ENCODE results near the gene CACNG5.
"Not testable (repeated sequence)": the region's sequence is repeated elsewhere in the genome, so short reads cannot be mapped to it uniquely, and the experiment has no call there.

Gene CACNG5

GRCh38 chr17:66849032-66849655 lies 14.2 kb downstream of the CACNG5 start:
- DNase-seq (ENCODE audit: low read depth in 4 of 4, low spot score in 1 of 4): no peak

- DNase-seq (ENCODE audit: low read depth in 4 of 4, low spot score in 1 of 4): no peak
These were observed 15.1 kb downstream of the CACNG5 start for GRCh38 chr17:66849851-66850580.

- no peak for DNase-seq (ENCODE audit: low read depth in 4 of 4, low spot score in 1 of 4)
These were observed 15.8 kb downstream of the CACNG5 start for GRCh38 chr17:66850692-66851091.

- peak in 2 of 4 experiments; percentile 4 to 14 for DNase-seq (ENCODE audit: low read depth in 4 of 4, low spot score in 1 of 4)
These were observed 20.3 kb downstream of the CACNG5 start for GRCh38 chr17:66855204-66855603.

- DNase-seq (ENCODE audit: low read depth in 4 of 4, low spot score in 1 of 4): no peak
These were observed 23.5 kb downstream of the CACNG5 start for GRCh38 chr17:66858226-66859083.

GRCh38 chr17:66859353-66859752 lies 24.4 kb downstream of the CACNG5 start:
- DNase-seq (ENCODE audit: low read depth in 4 of 4, low spot score in 1 of 4): no peak

GRCh38 chr17:66860204-66860603 lies 25.3 kb downstream of the CACNG5 start:
- DNase-seq (ENCODE audit: low read depth in 4 of 4, low spot score in 1 of 4): no peak

- DNase-seq (ENCODE audit: low read depth in 4 of 4, low spot score in 1 of 4): no peak
These were observed 28.9 kb downstream of the CACNG5 start for GRCh38 chr17:66863820-66864219.

- no peak for DNase-seq (ENCODE audit: low read depth in 4 of 4, low spot score in 1 of 4)
These were observed 30.2 kb downstream of the CACNG5 start for GRCh38 chr17:66865151-66865550.

GRCh38 chr17:66873962-66874361 lies 39.0 kb downstream of the CACNG5 start:
- DNase-seq (ENCODE audit: low read depth in 4 of 4, low spot score in 1 of 4): no peak

- no peak for DNase-seq (ENCODE audit: low read depth in 4 of 4, low spot score in 1 of 4)
These were observed 50.0 kb downstream of the CACNG5 start for GRCh38 chr17:66884931-66885330.

- DNase-seq (ENCODE audit: low read depth in 4 of 4, low spot score in 1 of 4): no peak
These were observed 50.5 kb downstream of the CACNG5 start for GRCh38 chr17:66885417-66885816.

GRCh38 chr17:66889480-66890230 lies 54.7 kb downstream of the CACNG5 start:
- DNase-seq (ENCODE audit: low read depth in 4 of 4, low spot score in 1 of 4): no peak

- no peak for DNase-seq (ENCODE audit: low read depth in 4 of 4, low spot score in 1 of 4)
These were observed 57.3 kb downstream of the CACNG5 start for GRCh38 chr17:66892246-66892645.

GRCh38 chr17:66893382-66893781 lies 58.5 kb downstream of the CACNG5 start:
- DNase-seq (ENCODE audit: low read depth in 4 of 4, low spot score in 1 of 4): no peak

GRCh38 chr17:66893863-66894262 lies 58.9 kb downstream of the CACNG5 start:
- DNase-seq (ENCODE audit: low read depth in 4 of 4, low spot score in 1 of 4): no peak

GRCh38 chr17:66897141-66897540 lies 62.2 kb downstream of the CACNG5 start:
- DNase-seq (ENCODE audit: low read depth in 4 of 4, low spot score in 1 of 4): no peak

GRCh38 chr17:66898536-66898935 lies 63.6 kb downstream of the CACNG5 start:
- DNase-seq (ENCODE audit: low read depth in 4 of 4, low spot score in 1 of 4): no peak

GRCh38 chr17:66900126-66901010 lies 65.5 kb downstream of the CACNG5 start:
- DNase-seq (ENCODE audit: low read depth in 4 of 4, low spot score in 1 of 4): no peak

GRCh38 chr17:66903296-66903695 lies 68.4 kb downstream of the CACNG5 start:
- not testable (repeated sequence) for DNase-seq (ENCODE audit: low read depth in 4 of 4, low spot score in 1 of 4)

All from stimulated activated CD4-positive, alpha-beta T cell treated with anti-CD3 and anti-CD28 coated beads, Interleukin-1b, Interleukin-23, amount 100 ng/mL, for 24 hours (primary cell).